SK-N-MC (cell line): ENCODE data around the gene CCL24.

Source experiments
- EZH2 ChIP-seq: fragments of 200-600 bp; sonication (generic); IDR thresholded peaks from one replicate; pipeline ENCODE4 v1.6.1; 2017; ENCODE audit warnings: antibody characterized with exemption
- POLR2AphosphoS5 ChIP-seq: IDR thresholded peaks from 2 replicates; pipeline ENCODE4 v1.6.1; 2012; ENCODE audit warnings: mild to moderate bottlenecking, low read depth, low read length, borderline replicate concordance

- TF ChIP-seq POLR2AphosphoS5, result no peak
- TF ChIP-seq EZH2, result no peak
Measured at GRCh38 chr7:75830978-75831377, 17.4 kb upstream of the CCL24 start.
